ENCODE measurements around the gene VWA5B1. TPM values are rescaled to one million over a fixed set of nuclear protein-coding genes. Genes with fewer than 3 reads are reported as not detected.

VWA5B1 gene
- total and polyA plus RNA-seq, 10 of the 15 experiments (the other 5 are each of a cell fraction or from before 2014, with no cell fraction given): under 0.01 to 0.05 (median 0.01) TPM; not detected in 7

DNA sequence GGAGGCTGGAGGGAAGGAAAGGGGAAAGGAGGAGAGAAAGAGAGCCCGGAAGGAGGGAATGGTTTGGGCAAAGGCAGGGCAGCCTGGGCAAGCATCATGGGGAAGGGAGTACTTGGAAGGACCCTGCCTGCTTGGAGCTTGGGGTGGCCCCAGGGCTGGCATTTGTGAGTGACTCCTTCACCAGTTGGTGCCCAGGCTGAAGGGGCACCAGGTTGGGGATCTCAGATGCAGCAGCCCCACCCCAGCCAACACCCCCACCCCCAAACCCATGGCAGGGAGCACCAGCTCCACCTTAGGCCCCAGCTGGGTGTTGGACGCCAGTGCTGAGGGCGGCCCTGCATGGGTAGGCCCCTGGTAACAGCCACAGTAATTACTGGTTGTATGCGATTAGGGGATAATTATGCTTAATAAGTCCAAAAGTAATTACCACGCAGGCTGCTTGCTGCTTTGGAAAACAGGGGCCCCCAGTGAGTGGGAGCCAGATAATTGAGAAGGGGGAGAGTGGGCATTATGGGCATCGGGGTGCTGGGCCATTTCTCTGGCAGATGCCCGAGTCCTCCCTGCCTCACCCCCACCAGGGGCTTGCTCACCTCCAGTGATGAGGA, 78.3 kb downstream of the VWA5B1 start:
- WGBS (ENCODE audit: insufficient coverage, insufficient replicate concordance, low lambda C conversion rate, missing lambda C conversion rate): 27% methylated on average over 7 of the region's 7 CpGs
- in situ Hi-C loops (cut with MboI): no loop called here
- no TSS peak for BruUV-seq (replicated peaks)
- TF ChIP-seq, protein P1, sequence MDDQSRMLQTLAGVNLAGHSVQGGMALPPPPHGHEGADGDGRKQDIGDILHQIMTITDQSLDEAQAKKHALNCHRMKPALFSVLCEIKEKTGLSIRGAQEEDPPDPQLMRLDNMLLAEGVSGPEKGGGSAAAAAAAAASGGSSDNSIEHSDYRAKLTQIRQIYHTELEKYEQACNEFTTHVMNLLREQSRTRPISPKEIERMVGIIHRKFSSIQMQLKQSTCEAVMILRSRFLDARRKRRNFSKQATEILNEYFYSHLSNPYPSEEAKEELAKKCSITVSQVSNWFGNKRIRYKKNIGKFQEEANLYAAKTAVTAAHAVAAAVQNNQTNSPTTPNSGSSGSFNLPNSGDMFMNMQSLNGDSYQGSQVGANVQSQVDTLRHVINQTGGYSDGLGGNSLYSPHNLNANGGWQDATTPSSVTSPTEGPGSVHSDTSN (IDR thresholded peaks at IDR 0.05; ENCODE audit: insufficient replicate concordance, low read depth, low read length): no peak
- TF ChIP-seq ESRRA (IDR thresholded peaks at IDR 0.05; ENCODE audit: low read length) (no peak), ZNF384 (IDR thresholded peaks at IDR 0.05; ENCODE audit: borderline replicate concordance, low read depth, low read length) (no peak), CEBPB (IDR thresholded peaks at IDR 0.05; ENCODE audit: borderline replicate concordance in 1 of 2, low read depth in 2 of 2, low read length in 2 of 2) (no peak), IKZF1 (conservative IDR thresholded peaks at IDR 0.05) (no peak), GABPA (IDR thresholded peaks at IDR 0.05; ENCODE audit: low read depth) (no peak), CBX3 (IDR thresholded peaks at IDR 0.05; ENCODE audit: borderline replicate concordance, low read depth) (no peak)
- TF ChIP-seq, protein P2, sequence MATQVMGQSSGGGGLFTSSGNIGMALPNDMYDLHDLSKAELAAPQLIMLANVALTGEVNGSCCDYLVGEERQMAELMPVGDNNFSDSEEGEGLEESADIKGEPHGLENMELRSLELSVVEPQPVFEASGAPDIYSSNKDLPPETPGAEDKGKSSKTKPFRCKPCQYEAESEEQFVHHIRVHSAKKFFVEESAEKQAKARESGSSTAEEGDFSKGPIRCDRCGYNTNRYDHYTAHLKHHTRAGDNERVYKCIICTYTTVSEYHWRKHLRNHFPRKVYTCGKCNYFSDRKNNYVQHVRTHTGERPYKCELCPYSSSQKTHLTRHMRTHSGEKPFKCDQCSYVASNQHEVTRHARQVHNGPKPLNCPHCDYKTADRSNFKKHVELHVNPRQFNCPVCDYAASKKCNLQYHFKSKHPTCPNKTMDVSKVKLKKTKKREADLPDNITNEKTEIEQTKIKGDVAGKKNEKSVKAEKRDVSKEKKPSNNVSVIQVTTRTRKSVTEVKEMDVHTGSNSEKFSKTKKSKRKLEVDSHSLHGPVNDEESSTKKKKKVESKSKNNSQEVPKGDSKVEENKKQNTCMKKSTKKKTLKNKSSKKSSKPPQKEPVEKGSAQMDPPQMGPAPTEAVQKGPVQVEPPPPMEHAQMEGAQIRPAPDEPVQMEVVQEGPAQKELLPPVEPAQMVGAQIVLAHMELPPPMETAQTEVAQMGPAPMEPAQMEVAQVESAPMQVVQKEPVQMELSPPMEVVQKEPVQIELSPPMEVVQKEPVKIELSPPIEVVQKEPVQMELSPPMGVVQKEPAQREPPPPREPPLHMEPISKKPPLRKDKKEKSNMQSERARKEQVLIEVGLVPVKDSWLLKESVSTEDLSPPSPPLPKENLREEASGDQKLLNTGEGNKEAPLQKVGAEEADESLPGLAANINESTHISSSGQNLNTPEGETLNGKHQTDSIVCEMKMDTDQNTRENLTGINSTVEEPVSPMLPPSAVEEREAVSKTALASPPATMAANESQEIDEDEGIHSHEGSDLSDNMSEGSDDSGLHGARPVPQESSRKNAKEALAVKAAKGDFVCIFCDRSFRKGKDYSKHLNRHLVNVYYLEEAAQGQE (IDR thresholded peaks at IDR 0.05; ENCODE audit: low read depth, low read length): no peak
- TF ChIP-seq, protein P3, sequence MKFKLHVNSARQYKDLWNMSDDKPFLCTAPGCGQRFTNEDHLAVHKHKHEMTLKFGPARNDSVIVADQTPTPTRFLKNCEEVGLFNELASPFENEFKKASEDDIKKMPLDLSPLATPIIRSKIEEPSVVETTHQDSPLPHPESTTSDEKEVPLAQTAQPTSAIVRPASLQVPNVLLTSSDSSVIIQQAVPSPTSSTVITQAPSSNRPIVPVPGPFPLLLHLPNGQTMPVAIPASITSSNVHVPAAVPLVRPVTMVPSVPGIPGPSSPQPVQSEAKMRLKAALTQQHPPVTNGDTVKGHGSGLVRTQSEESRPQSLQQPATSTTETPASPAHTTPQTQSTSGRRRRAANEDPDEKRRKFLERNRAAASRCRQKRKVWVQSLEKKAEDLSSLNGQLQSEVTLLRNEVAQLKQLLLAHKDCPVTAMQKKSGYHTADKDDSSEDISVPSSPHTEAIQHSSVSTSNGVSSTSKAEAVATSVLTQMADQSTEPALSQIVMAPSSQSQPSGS (IDR thresholded peaks at IDR 0.05; ENCODE audit: low read length): no peak
- TF ChIP-seq, protein P4, sequence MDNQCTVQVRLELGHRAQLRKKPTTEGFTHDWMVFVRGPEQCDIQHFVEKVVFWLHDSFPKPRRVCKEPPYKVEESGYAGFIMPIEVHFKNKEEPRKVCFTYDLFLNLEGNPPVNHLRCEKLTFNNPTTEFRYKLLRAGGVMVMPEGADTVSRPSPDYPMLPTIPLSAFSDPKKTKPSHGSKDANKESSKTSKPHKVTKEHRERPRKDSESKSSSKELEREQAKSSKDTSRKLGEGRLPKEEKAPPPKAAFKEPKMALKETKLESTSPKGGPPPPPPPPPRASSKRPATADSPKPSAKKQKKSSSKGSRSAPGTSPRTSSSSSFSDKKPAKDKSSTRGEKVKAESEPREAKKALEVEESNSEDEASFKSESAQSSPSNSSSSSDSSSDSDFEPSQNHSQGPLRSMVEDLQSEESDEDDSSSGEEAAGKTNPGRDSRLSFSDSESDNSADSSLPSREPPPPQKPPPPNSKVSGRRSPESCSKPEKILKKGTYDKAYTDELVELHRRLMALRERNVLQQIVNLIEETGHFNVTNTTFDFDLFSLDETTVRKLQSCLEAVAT (IDR thresholded peaks at IDR 0.05): no peak
- TF ChIP-seq, protein P5, sequence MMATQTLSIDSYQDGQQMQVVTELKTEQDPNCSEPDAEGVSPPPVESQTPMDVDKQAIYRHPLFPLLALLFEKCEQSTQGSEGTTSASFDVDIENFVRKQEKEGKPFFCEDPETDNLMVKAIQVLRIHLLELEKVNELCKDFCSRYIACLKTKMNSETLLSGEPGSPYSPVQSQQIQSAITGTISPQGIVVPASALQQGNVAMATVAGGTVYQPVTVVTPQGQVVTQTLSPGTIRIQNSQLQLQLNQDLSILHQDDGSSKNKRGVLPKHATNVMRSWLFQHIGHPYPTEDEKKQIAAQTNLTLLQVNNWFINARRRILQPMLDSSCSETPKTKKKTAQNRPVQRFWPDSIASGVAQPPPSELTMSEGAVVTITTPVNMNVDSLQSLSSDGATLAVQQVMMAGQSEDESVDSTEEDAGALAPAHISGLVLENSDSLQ (IDR thresholded peaks at IDR 0.05): no peak

More for the DNA sequence above, 78.3 kb downstream of the VWA5B1 start:
- Histone ChIP-seq H4K20me1 (ENCODE audit: control insufficient read depth, insufficient read depth) (no peaks in the 10 kb centered on the region), H2AFZ (ENCODE audit: control insufficient read depth, low read depth, low read length) (no peak overlapping the region), H3K4me3 (no peak overlapping the region), H3K4me2 (ENCODE audit: control insufficient read depth, insufficient read depth) (no peak overlapping the region), H3K27me3 (replicated peaks in 1 of 2; ENCODE audit: control insufficient read depth in 2 of 2, insufficient read depth in 2 of 2, low read length in 1 of 2) (peaks cover 4 to 7% of the 10 kb centered on the region in 2 experiments), H3K4me1 (ENCODE audit: control insufficient read depth, insufficient read depth, low read length) (no peaks in the 10 kb centered on the region), H3K36me3 (ENCODE audit: control insufficient read depth in 2 of 2, insufficient read depth in 2 of 2, low read length in 1 of 2) (no peaks in the 10 kb centered on the region), H3K9me3 (replicated peaks; ENCODE audit: control insufficient read depth, insufficient read depth, low read length) (no peaks in the 10 kb centered on the region), H3K27ac (ENCODE audit: control insufficient read depth, insufficient read depth) (no peak overlapping the region), H3K9ac (ENCODE audit: control insufficient read depth, insufficient read depth, low read length) (no peak overlapping the region), H3K79me2 (ENCODE audit: control insufficient read depth, insufficient read depth, low read length) (no peaks in the 10 kb centered on the region)
- ChIA-PET SMC1A (ENCODE audit: uncharacterized antibody, unreplicated experiment) (no interaction called here), CTCF (interaction anchor here (1.0 kb wide), 1 partner anchor 137 kb away, joined by 3 read pairs; no protein-coding TSS in a partner anchor), POLR2A (no interaction called here), RAD21 (ENCODE audit: unreplicated experiment) (no interaction called here)
- DNase-seq (ENCODE audit: low read depth, low spot score) (no peak), ATAC-seq (no peak), FAIRE-seq (no peak)
- intact Hi-C loops (cut with micrococcal nuclease; ENCODE audit: unreplicated experiment): no loop called here
